ELF-1 (cell line): ENCODE data around the gene SEC63.
"Not testable (repeated sequence)": the region's sequence is repeated elsewhere in the genome, so short reads cannot be mapped to it uniquely, and the experiment has no call there.

ENCODE experiments used
- DNase-seq: peaks from one replicate; pipeline ENCODE4 v3.0.0-alpha.2; 2016; ENCODE audit warnings: low read depth, low spot score

SEC63 gene

DNA sequence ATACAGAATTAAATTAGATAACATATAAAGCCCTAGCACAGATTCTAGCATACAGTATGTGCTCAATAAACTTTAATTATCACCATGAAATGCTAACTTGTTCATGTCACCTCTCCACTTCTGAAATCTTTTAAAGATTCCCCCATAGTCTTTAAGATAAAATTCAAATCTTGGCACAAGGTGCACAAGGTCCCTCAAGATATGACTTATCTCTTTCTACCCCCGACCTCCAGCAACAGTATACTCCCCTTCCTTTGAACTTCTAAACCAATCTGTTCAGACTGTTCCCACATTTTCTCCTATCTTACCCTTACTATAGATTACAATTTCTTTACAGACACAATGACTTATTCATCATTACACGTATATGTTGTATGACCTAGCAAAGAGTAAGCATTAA lies 29.0 kb downstream of the SEC63 start:
- no peak for DNase-seq

DNA sequence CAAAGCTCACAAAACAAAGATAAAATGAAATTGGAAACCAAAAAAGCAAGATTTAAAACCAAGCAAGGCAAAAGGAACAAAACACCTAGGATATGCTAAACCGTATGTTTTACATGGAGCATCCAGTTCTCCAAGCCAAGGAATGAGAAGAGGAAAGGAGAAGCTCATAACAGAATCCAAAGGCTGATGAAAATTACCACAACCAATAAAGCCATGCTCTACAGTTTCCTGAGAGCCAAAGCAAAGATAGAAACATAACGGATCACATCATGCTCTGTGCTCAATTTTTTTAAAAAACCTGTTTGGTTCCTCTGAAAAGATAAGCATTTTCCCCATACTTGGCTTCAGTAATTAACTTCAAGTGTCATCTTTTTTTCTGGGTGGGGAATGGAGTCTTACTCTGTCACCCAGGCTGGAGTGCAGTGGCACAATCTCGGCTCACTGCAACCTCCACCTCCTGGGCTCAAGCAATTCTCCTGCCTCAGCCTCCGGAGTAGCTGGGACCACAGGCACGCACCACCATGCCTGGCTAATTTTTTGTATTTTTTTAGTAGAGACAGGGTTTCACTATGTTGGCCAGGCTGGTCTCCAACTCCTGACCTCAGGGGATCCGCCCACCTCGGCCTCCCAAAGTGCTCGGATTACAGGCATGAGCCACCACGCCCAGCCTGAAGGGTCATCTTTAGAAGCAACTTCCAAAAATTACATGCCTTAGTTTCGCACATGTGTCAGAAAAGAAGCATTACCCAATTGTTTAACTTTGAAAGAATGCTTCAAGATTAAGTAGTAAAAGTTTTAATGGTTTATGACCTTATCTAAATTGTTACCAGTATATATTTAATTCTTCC lies 31.1 kb downstream of the SEC63 start:
- DNase-seq, result not testable (repeated sequence)

DNA sequence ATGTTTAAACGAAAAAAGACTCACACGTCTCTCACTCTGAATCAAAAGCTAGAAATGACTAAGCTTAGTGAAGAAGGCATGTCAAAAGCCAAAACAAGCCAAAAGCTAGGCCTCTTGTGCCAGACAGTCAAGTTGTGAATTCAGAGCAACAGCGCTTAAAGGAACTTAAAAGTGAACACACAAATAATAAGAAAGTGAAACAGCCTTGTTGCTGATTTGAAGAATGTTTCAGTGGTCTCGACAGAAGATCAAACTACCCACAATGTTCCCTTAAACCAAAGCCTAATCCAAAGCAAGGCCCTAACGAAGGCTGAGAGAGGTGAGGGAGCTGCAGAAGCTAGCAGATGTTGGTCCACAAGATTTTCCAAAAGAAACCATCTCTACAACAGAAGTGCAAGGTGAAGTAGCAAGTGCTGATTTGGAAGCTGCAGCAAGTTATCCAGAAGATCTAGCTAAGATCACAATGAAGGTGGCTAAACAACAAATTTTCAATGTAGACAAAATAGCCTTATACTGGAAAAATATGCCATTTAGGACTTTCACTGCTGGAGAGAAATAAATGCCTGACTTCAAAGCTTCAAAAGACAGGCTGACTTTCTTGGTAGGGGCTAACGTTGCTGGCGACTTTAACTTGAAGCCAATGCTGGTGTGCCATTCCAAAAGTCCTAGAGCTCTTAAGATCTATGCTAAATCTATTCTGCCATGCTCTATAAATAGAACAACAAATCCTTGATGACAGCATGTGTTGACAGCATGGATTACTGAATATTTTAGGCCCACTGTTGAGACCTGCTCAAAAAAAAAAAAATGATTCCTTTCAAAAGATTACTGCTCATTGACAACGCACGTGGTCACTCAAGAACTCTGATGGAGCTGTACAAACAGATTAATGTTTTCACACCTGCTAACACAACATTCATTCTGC lies 40.3 kb downstream of the SEC63 start:
- peak; percentile 14 for DNase-seq

DNA sequence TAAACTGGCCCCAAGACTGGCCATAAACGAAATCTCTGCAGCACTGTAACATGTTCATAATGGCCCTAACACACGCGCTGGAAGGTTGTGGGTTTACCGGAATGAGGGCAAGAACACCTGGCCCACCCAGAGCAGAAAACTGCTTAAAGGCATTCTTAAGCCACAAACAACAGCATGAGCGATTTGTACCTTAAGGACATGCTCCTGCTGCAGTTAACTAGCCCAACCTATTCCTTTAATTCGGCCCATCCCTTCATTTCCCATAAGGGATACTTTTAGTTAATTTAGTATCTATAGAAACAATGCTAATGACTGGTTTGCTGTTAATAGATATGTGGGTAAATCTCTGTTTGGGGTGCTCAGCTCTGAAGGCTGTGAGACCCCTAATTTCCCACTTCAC lies 41.0 kb downstream of the SEC63 start:
- DNase-seq, result not testable (repeated sequence)

DNA sequence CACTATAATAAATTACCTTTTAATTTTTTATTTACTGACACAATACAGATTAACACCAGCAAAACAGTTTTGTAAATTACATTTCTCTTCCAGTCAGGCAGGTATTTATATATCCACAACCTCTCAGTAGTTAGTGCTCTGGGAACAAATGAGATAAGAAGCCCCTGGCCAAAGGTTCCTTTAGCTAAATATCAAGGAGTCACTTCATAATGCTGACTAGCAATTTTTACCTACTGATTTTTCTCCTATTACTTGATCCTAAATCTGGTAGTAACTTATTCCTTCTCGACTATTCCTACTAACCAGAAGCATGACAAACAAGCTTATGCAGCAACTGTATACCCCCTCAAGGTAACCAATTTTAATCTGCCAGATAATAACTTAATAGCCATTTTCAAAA lies 46.3 kb downstream of the SEC63 start:
- DNase-seq, result no peak

DNA sequence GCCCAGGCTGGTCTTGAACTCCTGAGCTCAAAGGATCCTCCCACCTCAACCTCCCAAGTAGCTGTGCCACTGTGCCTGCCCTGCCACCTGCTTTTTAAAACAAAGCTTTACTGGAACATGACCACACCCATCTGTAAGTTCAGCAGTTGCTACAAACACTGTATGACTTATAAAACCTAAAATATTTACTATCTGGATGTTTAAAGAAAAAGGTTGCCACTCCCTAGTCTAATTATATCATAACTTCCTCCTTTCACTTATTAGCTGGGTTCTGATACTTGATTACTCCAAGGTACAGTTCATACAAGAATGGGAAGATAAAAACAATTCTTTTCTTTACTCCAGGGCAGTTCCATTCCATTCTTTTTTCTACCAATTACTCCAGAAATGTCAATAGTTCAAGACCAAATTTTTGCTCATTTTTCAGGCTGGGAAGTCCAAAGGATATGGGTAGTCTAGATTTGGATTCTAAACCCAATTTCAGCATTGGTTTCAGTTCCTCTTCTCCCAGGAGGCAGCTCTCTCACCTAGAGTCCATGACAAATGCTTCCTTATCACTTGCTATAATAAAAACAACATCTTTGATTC lies 63.1 kb downstream of the SEC63 start:
- no peak for DNase-seq

DNA sequence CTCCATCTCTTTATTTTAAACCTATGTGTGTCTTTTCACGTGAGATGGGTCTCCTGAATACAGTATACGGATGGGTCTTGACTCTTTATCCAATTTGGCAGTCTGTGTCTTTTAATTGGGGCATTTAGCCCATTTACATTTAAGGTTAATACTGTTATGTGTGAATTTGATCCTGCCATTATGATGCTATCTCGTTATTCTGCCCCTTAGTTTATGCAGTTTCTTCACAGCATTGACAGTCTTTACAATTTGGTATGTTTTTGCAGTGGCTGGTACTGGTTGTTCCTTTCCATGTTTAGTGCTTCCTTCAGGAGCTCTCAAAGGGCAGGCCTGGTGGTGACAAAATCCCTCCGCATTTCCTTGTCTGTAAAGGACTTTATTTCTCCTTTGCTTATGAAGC lies 67.6 kb downstream of the SEC63 start:
- DNase-seq, result not testable (repeated sequence)

DNA sequence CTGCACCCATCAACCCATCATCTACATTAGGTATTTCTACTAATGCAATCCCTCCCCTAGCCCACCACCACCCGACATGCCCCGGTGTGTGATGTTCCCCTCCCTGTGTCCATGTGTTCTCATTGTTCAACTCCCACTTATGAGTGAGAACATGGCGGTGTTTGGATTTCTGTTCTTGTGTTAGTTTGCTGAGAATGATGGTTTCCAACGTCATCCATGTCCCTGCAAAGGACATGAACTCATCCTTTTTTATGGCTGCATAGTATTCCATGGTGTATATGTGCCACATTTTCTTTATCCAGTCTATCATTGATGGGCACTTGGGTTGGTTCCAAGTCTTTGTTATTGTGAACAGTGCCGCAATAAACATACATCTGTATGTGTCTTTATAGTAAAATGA lies 72.1 kb downstream of the SEC63 start:
- not testable (repeated sequence) for DNase-seq

DNA sequence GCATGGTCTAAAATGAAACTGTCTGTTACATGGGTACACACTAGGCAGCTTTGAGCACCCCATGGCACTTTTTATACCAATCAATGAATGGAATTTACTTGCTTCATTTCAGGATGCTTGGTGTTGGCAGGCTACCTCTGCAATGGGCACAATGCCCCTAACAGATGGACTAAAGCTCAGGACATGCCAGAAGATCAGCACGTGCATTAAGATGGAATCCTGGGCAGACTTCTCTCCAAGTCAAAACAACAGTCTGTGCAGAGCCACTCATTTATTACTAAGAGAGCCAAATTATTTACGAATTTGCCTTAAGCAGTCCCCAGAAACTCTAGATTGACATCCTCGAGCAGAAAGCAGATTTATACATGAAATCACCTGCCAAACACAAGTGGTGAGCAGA lies 78.1 kb downstream of the SEC63 start:
- no peak for DNase-seq

DNA sequence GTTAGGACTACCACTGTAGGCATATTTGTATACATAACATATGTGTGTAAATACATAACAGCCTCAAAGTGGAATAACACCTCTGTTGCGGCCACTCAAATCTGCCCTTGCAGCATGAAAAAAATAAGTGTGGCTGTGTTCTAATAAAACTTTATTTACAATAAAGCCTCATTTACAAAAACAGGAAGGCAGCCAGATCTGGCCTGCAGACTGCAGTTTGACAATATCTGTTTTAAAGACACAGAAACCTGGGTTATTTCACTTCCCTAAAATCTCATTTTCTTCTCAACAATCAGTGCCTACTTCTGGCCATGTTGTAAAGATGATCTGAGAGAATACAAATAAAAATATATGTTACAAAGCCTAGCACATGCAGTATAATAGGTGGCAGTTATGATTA lies 80.0 kb downstream of the SEC63 start:
- DNase-seq, result no peak

DNA sequence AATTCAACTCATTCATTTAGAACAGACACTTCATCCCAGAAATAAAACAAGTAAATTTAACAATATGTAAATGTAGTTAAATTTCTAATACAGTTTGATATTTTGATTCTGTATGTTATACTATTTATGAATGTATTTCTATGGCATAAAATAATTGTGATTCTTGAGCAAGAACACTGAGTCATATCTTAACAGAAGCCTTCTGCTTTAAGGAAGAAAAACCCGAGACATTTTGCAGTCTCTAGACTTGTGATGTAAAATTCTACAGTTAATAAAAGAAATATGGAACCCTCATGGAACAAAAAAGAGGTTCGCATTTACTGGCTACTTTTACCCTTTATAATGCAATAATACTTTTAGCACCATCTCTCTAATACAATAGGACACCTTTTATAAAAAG lies 86.0 kb downstream of the SEC63 start:
- DNase-seq, result no peak

DNA sequence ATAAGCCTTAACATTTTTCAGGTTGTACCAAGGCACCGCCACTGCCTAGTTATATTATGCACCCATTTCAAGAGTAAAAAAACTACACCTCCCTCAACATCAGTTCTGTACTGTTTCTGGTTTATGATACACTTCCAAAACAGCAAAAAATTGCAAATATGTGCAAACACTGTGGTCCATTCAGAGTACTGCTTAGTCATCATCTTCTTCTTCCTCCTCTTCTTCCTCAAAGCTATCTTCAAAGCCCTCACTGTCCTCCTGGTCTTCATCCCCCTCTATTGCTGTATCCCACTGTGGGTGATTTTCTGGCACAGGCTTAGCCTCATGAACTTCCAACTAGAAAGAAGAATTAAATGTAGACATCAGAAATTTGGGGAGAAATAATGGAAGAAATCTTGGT lies 86.5 kb downstream of the SEC63 start:
- DNase-seq, result not testable (repeated sequence)

DNA sequence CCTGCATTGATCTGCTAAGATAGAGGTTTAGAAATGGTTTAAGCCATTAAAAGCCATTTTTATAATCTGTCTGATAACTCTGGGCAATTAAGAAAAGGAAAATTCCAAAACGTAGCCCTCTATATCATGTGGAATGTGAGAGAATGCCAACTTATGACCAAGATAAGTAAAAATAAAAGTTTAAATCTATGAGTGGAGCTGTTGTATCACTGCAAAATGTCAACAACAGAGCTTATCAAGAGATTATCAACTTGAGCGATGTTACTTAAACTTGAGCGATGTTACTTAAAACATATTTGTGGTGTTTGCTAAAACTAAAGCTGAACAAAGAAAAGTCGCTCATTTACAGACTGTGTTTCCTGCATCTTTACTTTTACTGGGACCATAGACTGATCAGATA lies 87.0 kb downstream of the SEC63 start:
- DNase-seq, result no peak

DNA sequence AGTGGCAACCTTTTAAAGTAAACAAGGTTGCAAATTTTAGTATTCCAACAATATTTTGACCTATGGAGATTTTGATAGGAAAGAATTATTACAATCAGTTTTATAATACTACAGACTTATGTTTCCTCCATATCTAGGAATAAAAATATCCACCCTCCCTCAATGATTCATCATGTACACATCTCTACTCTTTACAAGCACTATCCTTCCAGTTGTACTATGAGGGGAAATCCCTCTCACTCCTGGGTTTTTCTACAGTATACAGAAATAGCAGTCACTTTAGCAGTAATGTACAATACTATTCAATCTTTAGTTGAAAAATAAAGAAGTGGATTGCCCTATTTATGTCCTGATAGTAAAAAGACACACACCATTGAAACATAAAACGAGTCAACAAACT lies 87.6 kb downstream of the SEC63 start:
- no peak for DNase-seq

DNA sequence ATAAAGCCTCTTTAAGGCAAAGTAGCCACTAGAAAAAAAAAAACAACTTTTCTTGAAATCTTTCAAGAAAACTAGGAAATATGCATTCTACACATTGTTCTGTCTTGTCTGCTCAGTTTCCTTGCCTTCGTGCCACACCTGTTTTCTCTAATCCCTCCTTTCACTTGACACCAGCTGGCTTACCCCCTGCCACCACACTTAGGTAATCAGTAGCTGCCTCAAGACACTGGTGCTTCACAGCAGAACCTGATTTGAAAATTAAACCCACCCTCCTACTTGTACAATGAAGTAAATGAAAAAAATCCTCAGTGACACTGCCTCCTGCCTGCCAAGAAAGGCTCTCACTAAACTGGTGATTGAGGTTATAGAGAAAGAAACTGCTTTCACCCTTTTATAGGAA lies 88.1 kb downstream of the SEC63 start:
- DNase-seq, result no peak

DNA sequence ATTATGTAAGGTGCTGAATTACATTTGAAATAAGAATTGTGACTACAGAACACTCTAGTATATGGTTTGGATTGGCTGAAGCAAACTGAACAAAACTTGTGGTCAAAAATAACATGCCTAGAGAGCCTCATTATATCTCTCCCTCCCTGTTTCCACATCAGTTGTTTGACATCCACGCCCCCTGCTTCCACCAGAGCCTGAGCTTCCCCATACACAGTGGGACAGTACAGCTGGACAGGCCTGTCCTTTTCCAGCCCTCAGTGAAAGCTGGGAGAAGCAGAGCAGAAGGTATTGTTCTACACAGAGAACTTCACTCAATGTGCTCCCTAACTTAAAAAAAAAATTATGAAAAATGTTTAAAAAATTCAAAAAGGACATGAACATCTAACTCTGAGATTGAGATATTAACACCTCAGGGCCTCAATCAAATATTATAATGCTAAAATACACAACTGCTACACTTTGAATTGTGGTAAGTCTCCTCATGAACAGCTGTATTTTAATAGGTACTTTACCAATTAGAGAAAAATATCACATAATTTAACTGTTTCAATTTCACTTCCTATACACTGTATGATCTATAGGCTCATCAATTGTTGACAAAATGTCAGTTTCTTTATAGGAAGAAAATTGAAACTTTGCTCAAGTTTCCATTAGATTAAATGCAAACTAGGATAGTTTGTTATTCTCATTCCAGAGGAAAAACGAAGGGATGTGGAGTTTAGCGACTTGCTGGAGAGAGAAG lies 89.0 kb downstream of the SEC63 start:
- DNase-seq, result no peak

DNA sequence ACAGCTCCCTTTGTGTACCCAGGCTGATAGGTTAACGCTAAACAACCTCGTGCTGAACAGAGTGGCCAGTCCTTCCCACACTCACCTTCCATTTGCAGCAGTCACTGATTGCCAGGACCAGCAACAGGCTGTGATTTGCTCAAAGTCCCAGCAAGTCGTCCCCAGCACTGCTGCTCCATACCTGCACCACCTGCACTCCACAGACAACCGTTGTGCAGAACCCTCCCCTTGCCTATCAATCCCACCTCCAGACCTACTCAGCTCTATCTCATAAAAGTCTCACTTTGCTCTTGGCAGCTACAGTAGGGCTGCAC lies 90.7 kb downstream of the SEC63 start:
- DNase-seq, result peak; percentile 26

DNA sequence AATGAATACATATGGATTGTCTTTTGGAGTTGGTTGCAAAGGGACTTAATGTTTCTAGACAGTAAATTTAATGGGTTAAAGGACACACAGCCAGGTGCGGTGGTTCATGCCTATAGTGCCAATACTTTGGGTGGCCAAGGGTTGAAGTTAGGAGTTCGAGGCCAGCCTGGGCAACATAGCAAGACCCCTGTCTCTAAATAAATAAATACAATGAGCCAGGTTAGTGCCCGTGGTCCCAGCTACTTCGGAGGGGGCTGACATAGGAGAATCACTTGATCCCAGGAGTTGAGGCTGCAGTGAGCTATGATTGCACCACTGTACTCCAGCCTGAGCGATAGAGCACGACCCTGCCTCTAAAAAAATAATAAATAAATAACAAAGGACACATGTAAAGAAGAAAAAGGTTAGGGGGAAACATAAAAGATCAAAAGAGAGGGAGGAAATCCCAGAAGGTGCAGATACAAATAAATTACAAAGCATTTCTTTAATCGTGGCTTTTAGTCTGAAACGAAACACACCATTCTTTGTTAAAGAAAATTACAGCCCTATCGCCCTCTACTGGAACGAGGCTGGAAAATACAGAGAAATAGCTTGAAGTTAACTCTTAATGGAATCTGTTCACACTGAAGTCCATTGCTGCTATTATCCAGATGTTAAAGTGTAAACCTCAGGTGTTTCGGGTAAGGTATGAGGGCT lies 91.3 kb downstream of the SEC63 start:
- DNase-seq, result peak; percentile 20

DNA sequence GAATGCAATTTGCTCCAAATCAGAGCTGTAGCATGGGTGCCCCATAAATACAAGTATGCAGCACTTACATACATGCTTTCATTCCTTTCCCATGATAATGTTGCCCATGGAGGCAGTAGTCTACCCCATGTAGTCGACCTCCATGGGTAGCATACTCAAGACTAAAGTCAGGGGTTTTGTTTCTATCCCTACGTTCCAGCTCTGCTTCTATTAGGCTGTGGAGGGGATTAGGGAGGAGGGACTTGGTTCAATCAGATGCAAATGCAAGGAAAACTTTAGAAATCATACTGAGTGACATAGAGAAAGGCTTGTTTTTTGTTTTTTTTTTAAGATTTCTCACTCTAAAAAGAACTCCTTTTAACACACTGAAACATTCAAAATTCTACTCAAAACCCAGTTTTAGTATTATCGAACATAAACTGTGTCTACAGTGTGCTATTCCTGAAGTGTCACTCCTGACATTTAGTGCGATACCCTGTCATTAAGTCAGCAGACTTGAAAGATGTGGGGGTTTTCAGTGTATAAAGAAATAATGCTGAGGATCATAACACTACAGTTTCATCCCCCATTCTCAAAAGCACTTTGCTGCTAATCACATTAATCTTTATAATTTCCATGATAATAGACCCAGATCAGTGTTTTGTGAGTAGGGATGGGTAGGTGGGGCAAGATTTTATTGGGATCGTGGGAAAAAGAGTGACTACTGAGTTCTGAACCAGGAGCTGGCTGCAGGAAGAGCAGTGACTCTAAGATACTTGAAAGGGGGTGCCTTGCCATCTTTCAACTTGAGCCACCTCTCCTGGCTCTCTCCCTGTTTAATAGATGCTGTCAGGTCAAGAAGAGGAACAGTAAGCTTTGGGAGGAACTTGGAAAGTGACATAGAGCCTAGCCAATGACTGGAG lies 93.5 kb downstream of the SEC63 start:
- DNase-seq, result no peak

DNA sequence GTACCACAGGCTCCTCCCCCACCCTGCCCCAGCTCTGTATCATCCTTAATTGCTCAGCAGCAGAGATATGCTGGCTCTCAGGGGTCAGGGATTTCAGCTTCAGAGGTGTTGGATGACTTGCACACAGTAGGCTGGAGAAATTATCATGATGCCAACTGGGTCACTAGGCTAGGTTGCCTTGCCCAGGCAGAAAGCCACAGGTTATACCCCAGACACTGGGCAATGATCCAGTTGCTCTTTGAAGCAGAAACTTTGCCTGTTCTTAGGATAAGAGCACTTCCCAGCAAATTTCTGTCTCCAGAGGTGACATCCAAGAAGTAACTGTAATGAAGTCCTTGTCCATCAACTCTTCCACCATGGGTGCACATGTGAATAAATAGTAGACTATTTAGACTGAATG lies 95.6 kb downstream of the SEC63 start:
- no peak for DNase-seq
